ENCODE results near the gene DCHS2.

The DCHS2 gene

GRCh38 chr4:154487145-154487544, 4.5 kb downstream of the DCHS2 start:
- H3K27me3 ChIP-seq (ENCODE audit: insufficient read depth, low read length, poor library complexity), result peaks cover 12% of the 10 kb centered on the region
- no peak overlapping the region for H4K5ac ChIP-seq (ENCODE audit: low read length)
- WGBS (ENCODE audit: extremely low coverage, insufficient coverage, low lambda C conversion rate), result no CpG with 5 or more reads among the region's 4 CpGs

GRCh38 chr4:154485127-154485773, 6.3 kb downstream of the DCHS2 start:
- no peak for DNase-seq
- H3K4me2 ChIP-seq (ENCODE audit: low read length), result no peak overlapping the region
- H3K23ac ChIP-seq (ENCODE audit: low read length), result no peak overlapping the region
- no peak overlapping the region for H4K5ac ChIP-seq (ENCODE audit: low read length)
- peaks cover 8% of the 10 kb centered on the region for H3K27me3 ChIP-seq (ENCODE audit: insufficient read depth, low read length, poor library complexity)
- no peaks in the 10 kb centered on the region for H3K4me1 ChIP-seq (ENCODE audit: control insufficient read depth, low read depth, low read length)
- no peak overlapping the region for H3K56ac ChIP-seq (ENCODE audit: low read length)
- no peak overlapping the region for H3K9ac ChIP-seq (ENCODE audit: low read length)
- H3K79me1 ChIP-seq (ENCODE audit: low read length), result no peaks in the 10 kb centered on the region
- H4K8ac ChIP-seq (ENCODE audit: low read depth, low read length), result no peak overlapping the region
- H3K79me2 ChIP-seq (ENCODE audit: control insufficient read depth, insufficient read depth, low read length), result no peaks in the 10 kb centered on the region
- H3K18ac ChIP-seq (ENCODE audit: low read length), result no peak overlapping the region
- no peak overlapping the region for H2AK5ac ChIP-seq (ENCODE audit: low read length)
- no peak overlapping the region for H2BK5ac ChIP-seq (ENCODE audit: low read length)
- H3K36me3 ChIP-seq (ENCODE audit: control insufficient read depth, insufficient read depth, low read length), result no peaks in the 10 kb centered on the region
- H3K4me3 ChIP-seq (ENCODE audit: low read length), result no peak overlapping the region
- no peak overlapping the region for H2BK15ac ChIP-seq (replicated peaks; ENCODE audit: low read depth)
- H2BK120ac ChIP-seq (ENCODE audit: low read depth, low read length), result no peak overlapping the region
- no peak overlapping the region for H3K4ac ChIP-seq (ENCODE audit: low read depth, low read length)
- no CpG with 5 or more reads among the region's 4 CpGs for WGBS (ENCODE audit: extremely low coverage, insufficient coverage, low lambda C conversion rate)
- H3K27ac ChIP-seq (ENCODE audit: low read depth, low read length), result no peak overlapping the region

More at GRCh38 chr4:154487145-154487544, 4.5 kb downstream of the DCHS2 start:
- no peak for DNase-seq
- H4K8ac ChIP-seq (ENCODE audit: low read depth, low read length), result no peak overlapping the region
- H3K56ac ChIP-seq (ENCODE audit: low read length), result no peak overlapping the region
- H3K23ac ChIP-seq (ENCODE audit: low read length), result no peak overlapping the region
- no peak overlapping the region for H3K18ac ChIP-seq (ENCODE audit: low read length)
- no peak overlapping the region for H2BK5ac ChIP-seq (ENCODE audit: low read length)
- no peaks in the 10 kb centered on the region for H3K4me1 ChIP-seq (ENCODE audit: control insufficient read depth, low read depth, low read length)
- no peak overlapping the region for H3K4me3 ChIP-seq (ENCODE audit: low read length)
- no peak overlapping the region for H3K9ac ChIP-seq (ENCODE audit: low read length)
- no peaks in the 10 kb centered on the region for H3K36me3 ChIP-seq (ENCODE audit: control insufficient read depth, insufficient read depth, low read length)
- no peak overlapping the region for H3K4ac ChIP-seq (ENCODE audit: low read depth, low read length)
- H3K79me1 ChIP-seq (ENCODE audit: low read length), result no peaks in the 10 kb centered on the region
- no peaks in the 10 kb centered on the region for H3K79me2 ChIP-seq (ENCODE audit: control insufficient read depth, insufficient read depth, low read length)
- no peak overlapping the region for H3K4me2 ChIP-seq (ENCODE audit: low read length)
- no peak overlapping the region for H2BK15ac ChIP-seq (replicated peaks; ENCODE audit: low read depth)
- no peak overlapping the region for H2AK5ac ChIP-seq (ENCODE audit: low read length)
- H2BK120ac ChIP-seq (ENCODE audit: low read depth, low read length), result no peak overlapping the region
- no peak overlapping the region for H3K27ac ChIP-seq (ENCODE audit: low read depth, low read length)

DNA sequence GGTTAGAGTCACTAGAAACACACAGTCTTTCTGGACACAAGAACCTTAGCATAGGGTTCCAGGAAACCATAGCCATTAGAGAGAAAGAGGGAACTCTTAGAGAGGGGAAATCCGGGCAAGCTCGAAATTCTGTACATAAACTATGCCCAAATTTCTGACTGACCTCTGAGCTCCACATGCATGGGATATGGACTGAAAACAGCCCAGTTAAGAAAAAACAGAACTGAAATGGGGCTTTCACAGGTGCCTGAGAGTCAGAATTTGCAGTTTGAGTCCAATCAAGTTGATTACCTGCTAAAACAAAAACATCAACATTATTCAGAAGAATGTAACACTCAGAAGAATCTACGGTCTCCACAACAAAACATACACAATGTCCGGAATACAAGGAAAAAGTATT, 13.1 kb downstream of the DCHS2 start:
- no peaks in the 10 kb centered on the region for H3K36me3 ChIP-seq (ENCODE audit: control insufficient read depth, insufficient read depth, low read length)
- no peak overlapping the region for H2BK5ac ChIP-seq (ENCODE audit: low read length)
- H2BK15ac ChIP-seq (replicated peaks; ENCODE audit: low read depth), result no peak overlapping the region
- no peak for DNase-seq
- no peak overlapping the region for H4K5ac ChIP-seq (ENCODE audit: low read length)
- no peak overlapping the region for H2BK120ac ChIP-seq (ENCODE audit: low read depth, low read length)
- no peaks in the 10 kb centered on the region for H3K79me2 ChIP-seq (ENCODE audit: control insufficient read depth, insufficient read depth, low read length)
- no peak overlapping the region for H2AK5ac ChIP-seq (ENCODE audit: low read length)
- H3K9ac ChIP-seq (ENCODE audit: low read length), result no peak overlapping the region
- no peaks in the 10 kb centered on the region for H3K27me3 ChIP-seq (ENCODE audit: insufficient read depth, low read length, poor library complexity)
- H3K4me3 ChIP-seq (ENCODE audit: low read length), result no peak overlapping the region
- no CpG with 5 or more reads among the region's 4 CpGs for WGBS (ENCODE audit: extremely low coverage, insufficient coverage, low lambda C conversion rate)
- no peak overlapping the region for H3K4ac ChIP-seq (ENCODE audit: low read depth, low read length)
- no peak overlapping the region for H3K18ac ChIP-seq (ENCODE audit: low read length)
- no peak overlapping the region for H3K23ac ChIP-seq (ENCODE audit: low read length)
- no peak overlapping the region for H3K4me2 ChIP-seq (ENCODE audit: low read length)
- no peak overlapping the region for H3K56ac ChIP-seq (ENCODE audit: low read length)
- no peak overlapping the region for H3K27ac ChIP-seq (ENCODE audit: low read depth, low read length)
- no peaks in the 10 kb centered on the region for H3K79me1 ChIP-seq (ENCODE audit: low read length)
- no peak overlapping the region for H4K8ac ChIP-seq (ENCODE audit: low read depth, low read length)
- no peaks in the 10 kb centered on the region for H3K4me1 ChIP-seq (ENCODE audit: control insufficient read depth, low read depth, low read length)

DNA sequence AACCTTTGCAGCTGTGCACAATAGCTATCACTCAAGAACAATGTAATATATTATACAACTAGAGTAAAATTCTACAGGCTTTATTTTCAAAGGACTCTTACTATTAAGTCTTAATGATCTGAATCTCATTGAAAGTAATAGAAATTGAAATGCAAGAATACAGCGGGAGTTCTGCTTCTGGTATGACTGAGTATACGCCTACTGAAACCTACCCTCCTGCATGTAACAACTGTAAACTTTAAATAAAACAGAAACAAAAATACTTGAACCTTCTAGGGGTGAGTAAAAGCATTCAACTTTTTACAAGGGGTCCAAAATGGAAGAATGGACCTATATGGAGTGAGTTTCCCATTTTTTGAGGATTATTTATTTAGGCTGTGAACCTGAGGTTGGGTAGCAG, 13.5 kb downstream of the DCHS2 start:
- Histone ChIP-seq H3K27me3 (ENCODE audit: insufficient read depth, low read length, poor library complexity) (no peaks in the 10 kb centered on the region), H3K79me2 (ENCODE audit: control insufficient read depth, insufficient read depth, low read length) (no peaks in the 10 kb centered on the region), H2BK120ac (ENCODE audit: low read depth, low read length) (no peak overlapping the region), H3K9ac (ENCODE audit: low read length) (no peak overlapping the region), H3K4me2 (ENCODE audit: low read length) (no peak overlapping the region), H2AK5ac (ENCODE audit: low read length) (no peak overlapping the region), H3K4me3 (ENCODE audit: low read length) (no peak overlapping the region), H3K4ac (ENCODE audit: low read depth, low read length) (no peak overlapping the region), H2BK15ac (replicated peaks; ENCODE audit: low read depth) (no peak overlapping the region), H3K23ac (ENCODE audit: low read length) (no peak overlapping the region), H3K56ac (ENCODE audit: low read length) (no peak overlapping the region), H3K27ac (ENCODE audit: low read depth, low read length) (no peak overlapping the region), H4K8ac (ENCODE audit: low read depth, low read length) (no peak overlapping the region), H3K4me1 (ENCODE audit: control insufficient read depth, low read depth, low read length) (no peaks in the 10 kb centered on the region), H3K36me3 (ENCODE audit: control insufficient read depth, insufficient read depth, low read length) (no peaks in the 10 kb centered on the region), H4K5ac (ENCODE audit: low read length) (no peak overlapping the region), H2BK5ac (ENCODE audit: low read length) (no peak overlapping the region), H3K79me1 (ENCODE audit: low read length) (no peaks in the 10 kb centered on the region), H3K18ac (ENCODE audit: low read length) (no peak overlapping the region)
- no peak for DNase-seq
- WGBS (ENCODE audit: extremely low coverage, insufficient coverage, low lambda C conversion rate), result no CpG with 5 or more reads among the region's 2 CpGs

GRCh38 chr4:154476232-154476631, 15.4 kb downstream of the DCHS2 start:
- Histone ChIP-seq H3K4me1 (ENCODE audit: control insufficient read depth, low read depth, low read length) (no peaks in the 10 kb centered on the region), H3K79me2 (ENCODE audit: control insufficient read depth, insufficient read depth, low read length) (no peaks in the 10 kb centered on the region), H3K36me3 (ENCODE audit: control insufficient read depth, insufficient read depth, low read length) (no peaks in the 10 kb centered on the region), H2BK15ac (replicated peaks; ENCODE audit: low read depth) (no peak overlapping the region), H3K9ac (ENCODE audit: low read length) (no peak overlapping the region), H3K18ac (ENCODE audit: low read length) (no peak overlapping the region), H2BK5ac (ENCODE audit: low read length) (no peak overlapping the region), H3K27me3 (ENCODE audit: insufficient read depth, low read length, poor library complexity) (no peaks in the 10 kb centered on the region), H3K27ac (ENCODE audit: low read depth, low read length) (no peak overlapping the region), H4K8ac (ENCODE audit: low read depth, low read length) (no peak overlapping the region), H3K4me2 (ENCODE audit: low read length) (no peak overlapping the region), H2AK5ac (ENCODE audit: low read length) (no peak overlapping the region), H3K79me1 (ENCODE audit: low read length) (no peaks in the 10 kb centered on the region), H3K56ac (ENCODE audit: low read length) (no peak overlapping the region), H3K4me3 (ENCODE audit: low read length) (no peak overlapping the region), H3K4ac (ENCODE audit: low read depth, low read length) (no peak overlapping the region), H4K5ac (ENCODE audit: low read length) (no peak overlapping the region), H3K23ac (ENCODE audit: low read length) (no peak overlapping the region), H2BK120ac (ENCODE audit: low read depth, low read length) (no peak overlapping the region)
- no CpG with 5 or more reads among the region's 1 CpG for WGBS (ENCODE audit: extremely low coverage, insufficient coverage, low lambda C conversion rate)
- no peak for DNase-seq

DNA sequence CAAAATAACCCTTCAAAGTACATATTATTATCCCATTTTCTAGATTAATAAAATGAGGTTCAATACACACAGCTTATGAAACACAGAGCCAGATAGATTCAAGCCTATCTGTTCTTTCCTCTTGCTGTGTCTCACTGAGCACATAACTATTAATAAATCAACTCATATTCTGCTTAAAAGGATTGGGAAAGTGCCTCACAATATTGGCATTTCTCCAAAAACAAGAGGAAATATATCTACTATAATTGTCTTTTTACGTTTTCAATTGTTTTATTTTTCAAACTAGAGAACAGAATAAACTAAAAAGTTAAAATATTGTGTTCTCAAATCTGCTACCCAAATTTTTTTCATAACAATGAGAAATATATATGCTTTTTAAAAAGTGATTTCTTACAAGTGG, 15.8 kb downstream of the DCHS2 start:
- WGBS (ENCODE audit: extremely low coverage, insufficient coverage, low lambda C conversion rate), result no CpG with 5 or more reads among the region's 1 CpG
- Histone ChIP-seq H3K4me1 (ENCODE audit: control insufficient read depth, low read depth, low read length) (no peaks in the 10 kb centered on the region), H3K4me3 (ENCODE audit: low read length) (no peak overlapping the region), H3K4me2 (ENCODE audit: low read length) (no peak overlapping the region), H4K5ac (ENCODE audit: low read length) (no peak overlapping the region), H3K79me1 (ENCODE audit: low read length) (no peaks in the 10 kb centered on the region), H3K23ac (ENCODE audit: low read length) (no peak overlapping the region), H3K27ac (ENCODE audit: low read depth, low read length) (no peak overlapping the region), H3K36me3 (ENCODE audit: control insufficient read depth, insufficient read depth, low read length) (no peaks in the 10 kb centered on the region), H3K27me3 (ENCODE audit: insufficient read depth, low read length, poor library complexity) (no peaks in the 10 kb centered on the region), H2AK5ac (ENCODE audit: low read length) (no peak overlapping the region), H3K4ac (ENCODE audit: low read depth, low read length) (no peak overlapping the region), H3K18ac (ENCODE audit: low read length) (no peak overlapping the region), H4K8ac (ENCODE audit: low read depth, low read length) (no peak overlapping the region), H2BK15ac (replicated peaks; ENCODE audit: low read depth) (no peak overlapping the region), H3K79me2 (ENCODE audit: control insufficient read depth, insufficient read depth, low read length) (no peaks in the 10 kb centered on the region), H2BK120ac (ENCODE audit: low read depth, low read length) (no peak overlapping the region), H3K56ac (ENCODE audit: low read length) (no peak overlapping the region), H3K9ac (ENCODE audit: low read length) (no peak overlapping the region), H2BK5ac (ENCODE audit: low read length) (no peak overlapping the region)
- no peak for DNase-seq

Data from mesendoderm (in vitro differentiated cells).